H1 (cell line): ENCODE results near the gene BSND. TPM values are rescaled to one million over a fixed set of nuclear protein-coding genes. Genes with fewer than 3 reads are reported as not detected.

Source experiments
- CTCF ChIA-PET: fragments of 300-600 bp; sonication (Branson Sonifier 250); formaldehyde crosslinking; loops from one replicate; lab custom pipeline; 2021; ENCODE audit not compliant: partially characterized antibody; lab: Charles Lee
- POLR2A ChIA-PET: fragments of 300-600 bp; sonication (Branson Sonifier 250); formaldehyde crosslinking; loops from one replicate; lab custom pipeline; 2021; ENCODE audit warnings: inconsistent platforms; ENCODE audit not compliant: partially characterized antibody; lab: Charles Lee
- DNase-seq, 2 experiments: peaks; one replicate each; pipeline versions ENCODE4 v3.0.0 to v3.0.0-alpha.2; 2010 to 2022; ENCODE audit warnings: low spot score in 2 of 2, low read depth in 1 of 2, mixed read lengths in 1 of 2
- FAIRE-seq: peaks from 2 replicates; lab custom pipeline; 2011; peaks lifted over from hg19 to GRCh38; lab: Jason Lieb, UNC
- H2AFZ ChIP-seq: 2 replicates; pipeline ENCODE4 v1.8.1; 2012; ENCODE audit warnings: low read length, inconsistent platforms
- H2AK5ac ChIP-seq: 2 replicates; pipeline ENCODE4 v1.6.1; 2013; ENCODE audit warnings: low read depth, low read length
- H2BK120ac ChIP-seq: replicated peaks from 2 replicates; pipeline ENCODE3; 2013; ENCODE audit warnings: low read depth, low read length, inconsistent platforms
- H2BK12ac ChIP-seq: 2 replicates; pipeline ENCODE4 v1.6.1; 2013; ENCODE audit warnings: low read depth, low read length
- H2BK15ac ChIP-seq: 2 replicates; pipeline ENCODE4 v1.6.1; 2013; ENCODE audit warnings: low read length
- H2BK20ac ChIP-seq: 2 replicates; pipeline ENCODE4 v1.6.1; 2013; ENCODE audit warnings: low read length
- H2BK5ac ChIP-seq: 2 replicates; pipeline ENCODE4 v1.6.1; 2013; ENCODE audit warnings: low read depth, low read length
- H3K14ac ChIP-seq: 2 replicates; pipeline ENCODE4 v1.6.1; 2013; ENCODE audit warnings: inconsistent platforms; ENCODE audit not compliant: insufficient read length
- H3K18ac ChIP-seq: 2 replicates; pipeline ENCODE4 v1.6.1; 2013; ENCODE audit warnings: low read length; ENCODE audit errors: extremely low read depth
- H3K23ac ChIP-seq: 2 replicates; pipeline ENCODE4 v1.6.1; 2013; ENCODE audit warnings: inconsistent platforms; ENCODE audit not compliant: insufficient read length
- H3K23me2 ChIP-seq: 2 replicates; pipeline ENCODE4 v1.6.1; 2013; ENCODE audit warnings: low read depth, low read length
- H3K27ac ChIP-seq: 2 replicates; pipeline ENCODE4 v1.6.1; 2011; ENCODE audit warnings: low read depth, low read length, inconsistent platforms
- H3K27me3 ChIP-seq, 4 experiments: replicated peaks in 1 of 4; 1 replicate in 1 of 4; 2 replicates in 3 of 4; pipeline versions ENCODE4 v1.6.1 to v1.8.1; 2011 to 2013; ENCODE audit warnings: low read length in 3 of 4, mild to moderate bottlenecking in 3 of 4, inconsistent platforms in 2 of 4, mixed read lengths in 2 of 4, moderate library complexity in 1 of 4; ENCODE audit not compliant: control insufficient read depth in 3 of 4, insufficient read depth in 3 of 4; ENCODE audit errors: extremely low read depth in 1 of 4
- H3K36me3 ChIP-seq, 4 experiments: 2 replicates each; pipeline versions ENCODE4 v1.6.1 to v1.8.1; 2011 to 2013; ENCODE audit warnings: mild to moderate bottlenecking in 4 of 4, low read length in 3 of 4, moderate library complexity in 2 of 4, control low read depth in 1 of 4, inconsistent platforms in 1 of 4; ENCODE audit not compliant: insufficient read depth in 4 of 4, control insufficient read depth in 2 of 4
- H3K4ac ChIP-seq: replicated peaks from 2 replicates; pipeline ENCODE3; 2013; ENCODE audit warnings: low read length, low read depth, mixed read lengths, inconsistent platforms; ENCODE audit not compliant: insufficient read length
- H3K4me1 ChIP-seq, 4 experiments: replicated peaks in 1 of 4; 1 replicate in 1 of 4; 2 replicates in 3 of 4; pipeline versions ENCODE4 v1.6.1 to v1.8.1; 2011 to 2013; ENCODE audit warnings: low read length in 3 of 4, inconsistent platforms in 2 of 4, mixed read lengths in 1 of 4; ENCODE audit not compliant: insufficient read depth in 4 of 4, control insufficient read depth in 3 of 4
- H3K4me2 ChIP-seq, 2 experiments: 2 replicates each; pipeline versions ENCODE4 v1.6.1 to v1.8.1; 2011 to 2013; ENCODE audit warnings: low read depth in 2 of 2, low read length in 2 of 2, control low read depth in 1 of 2, inconsistent platforms in 1 of 2, mild to moderate bottlenecking in 1 of 2; ENCODE audit not compliant: insufficient read depth in 1 of 2
- H3K4me3 ChIP-seq, 4 experiments: fragments of 200-600, 300-600 bp in 1 of 4; sonication (generic), shearing (Covaris generic), sonication (Bioruptor Twin) in 1 of 4; 2 replicates each; pipeline versions ENCODE4 v1.5.1 to v1.8.1; 2011 to 2016; ENCODE audit warnings: low read length in 4 of 4, low read depth in 3 of 4, control low read depth in 2 of 4, inconsistent platforms in 2 of 4, mild to moderate bottlenecking in 2 of 4, mixed read lengths in 1 of 4, moderate library complexity in 1 of 4; ENCODE audit not compliant: insufficient read depth in 2 of 4; ENCODE audit errors: extremely low read depth in 1 of 4
- H3K56ac ChIP-seq: replicated peaks from 2 replicates; pipeline ENCODE3; 2013; ENCODE audit warnings: low read depth, mild to moderate bottlenecking, mixed read lengths, low read length, inconsistent platforms; ENCODE audit not compliant: insufficient read length
- H3K79me1 ChIP-seq: 2 replicates; pipeline ENCODE4 v1.6.1; 2013; ENCODE audit warnings: low read depth, low read length, control low read depth
- H3K79me2 ChIP-seq, 2 experiments: 2 replicates each; pipeline versions ENCODE4 v1.6.1 to v1.8.1; 2012 to 2013; ENCODE audit warnings: low read length in 2 of 2, mild to moderate bottlenecking in 2 of 2, inconsistent platforms in 1 of 2; ENCODE audit not compliant: insufficient read depth in 2 of 2, control insufficient read depth in 1 of 2
- H3K9ac ChIP-seq, 4 experiments: replicated peaks in 1 of 4; 1 replicate in 1 of 4; 2 replicates in 3 of 4; pipeline versions ENCODE4 v1.6.1 to v1.8.1; 2011 to 2013; ENCODE audit warnings: low read depth in 3 of 4, low read length in 3 of 4, control low read depth in 2 of 4, mild to moderate bottlenecking in 2 of 4, moderate library complexity in 2 of 4, inconsistent platforms in 1 of 4; ENCODE audit errors: extremely low read depth in 1 of 4
- H3K9me3 ChIP-seq, 2 experiments: 2 replicates each; pipeline versions ENCODE4 v1.6.1 to v1.8.1; 2012 to 2013; ENCODE audit warnings: mild to moderate bottlenecking in 2 of 2, moderate library complexity in 2 of 2, control low read depth in 1 of 2, inconsistent platforms in 1 of 2, low read depth in 1 of 2, low read length in 1 of 2, mixed read lengths in 1 of 2; ENCODE audit not compliant: insufficient read depth in 2 of 2
- H4K20me1 ChIP-seq, 2 experiments: replicated peaks in 1 of 2; 2 replicates each; pipeline versions ENCODE3 to v1.8.1; 2011 to 2013; ENCODE audit warnings: inconsistent platforms in 2 of 2, low read length in 2 of 2, mild to moderate bottlenecking in 1 of 2; ENCODE audit not compliant: insufficient read depth in 2 of 2, control insufficient read depth in 1 of 2
- H4K5ac ChIP-seq: 2 replicates; pipeline ENCODE4 v1.6.1; 2013; ENCODE audit warnings: low read length, low read depth, mixed read lengths, inconsistent platforms; ENCODE audit not compliant: insufficient read length
- H4K8ac ChIP-seq: 2 replicates; pipeline ENCODE4 v1.8.0; 2013; ENCODE audit warnings: mild to moderate bottlenecking, moderate library complexity, low read length, inconsistent platforms; ENCODE audit not compliant: insufficient read depth; ENCODE audit errors: extremely low read depth
- H4K91ac ChIP-seq: replicated peaks from 2 replicates; pipeline ENCODE3; 2013; ENCODE audit warnings: low read length, mixed read lengths, inconsistent platforms; ENCODE audit not compliant: insufficient read length
- JUND ChIP-seq: IDR thresholded peaks from 2 replicates; pipeline ENCODE4 v1.6.1; 2011; ENCODE audit warnings: mild to moderate bottlenecking, improper control_type of control experiment, low read length
- NRF1 ChIP-seq: IDR thresholded peaks from 2 replicates; pipeline ENCODE4 v1.6.1; 2011; ENCODE audit warnings: mild to moderate bottlenecking, low read depth, low read length, improper control_type of control experiment
- RXRA ChIP-seq: IDR thresholded peaks from 2 replicates; pipeline ENCODE4 v1.6.1; 2011; ENCODE audit warnings: low read depth, mild to moderate bottlenecking, low read length, moderate library complexity; ENCODE audit not compliant: insufficient read depth
- WGBS, 2 experiments: shearing (Covaris generic) in 1 of 2; methylation state at CpG; one replicate each; pipeline versions ENCODE4 v1.1.6 to v1.1.7; 2013 to 2015; ENCODE audit warnings: low lambda C conversion rate in 2 of 2, mixed read lengths in 2 of 2, inconsistent platforms in 1 of 2, low coverage in 1 of 2, missing lambda C conversion rate in 1 of 2; ENCODE audit not compliant: insufficient replicate concordance in 2 of 2, insufficient coverage in 1 of 2, insufficient read length in 1 of 2; ENCODE audit errors: extremely low coverage in 1 of 2, missing lambda C conversion rate in 1 of 2; 5-methylcytosine and 5-hydroxymethylcytosine counted together
- polyA plus RNA-seq, 7 experiments: library from polyadenylated mRNA; depleted of rRNA in 3 of 7; stranded (reverse) in 5 of 7; unstranded in 2 of 7; fragments of >200 nt in 5 of 7; fragments of 200-250 nt in 2 of 7; gene quantifications; 1 replicate in 5 of 7; 2 replicates in 1 of 7; 4 replicates in 1 of 7; pipeline versions ENCODE4 v1.2.1 to v1.2.3, GENCODE V29; 2011 to 2013; ENCODE audit warnings: missing spikeins in 2 of 7, mixed read lengths in 2 of 7
- total RNA-seq: library from RNA; stranded (reverse); fragmentation: NEBNext Ultra II Directional; extraction: Animal tissue kit (Norgen Biotek cat#: 25700); gene quantifications from 2 replicates; pipeline ENCODE4 v1.2.1, GENCODE V29; 2021

BSND gene
- total and polyA plus RNA-seq, 2 of the 8 experiments (the other 6 are each of a cell fraction or from before 2014, with no cell fraction given) = 0.43 to 0.68 TPM

- Histone ChIP-seq H2AFZ (no peak overlapping the region), H2BK20ac (no peak overlapping the region), H2BK120ac (no peak overlapping the region), H3K9ac (no peak overlapping the region), H4K20me1 (peaks cover 0 to 41% of the 10 kb centered on the region in 2 experiments), H3K36me3 (peaks cover 0 to 17% (median 0%) of the 10 kb centered on the region in 4 experiments; a peak in 1 of 8 replicates), H3K23me2 (peaks cover 3% of the 10 kb centered on the region; the same call in 1 of the 2 replicates), H3K4me3 (no peak overlapping the region), H3K79me2 (peaks cover 6 to 16% of the 10 kb centered on the region in 2 experiments; a peak in 2 of 4 replicates), H3K56ac (no peak overlapping the region), H4K91ac (no peak overlapping the region), H2AK5ac (no peak overlapping the region), H3K23ac (no peak overlapping the region), H2BK5ac (no peak overlapping the region), H4K5ac (no peak overlapping the region), H2BK12ac (no peak overlapping the region), H2BK15ac (no peak overlapping the region), H3K9me3 (no peaks in the 10 kb centered on the region), H3K79me1 (no peaks in the 10 kb centered on the region; the same call in none of the 2 replicates), H3K18ac (no peak overlapping the region), H3K4ac (no peak overlapping the region), H3K4me1 (peaks cover 0 to 4% (median 3%) of the 10 kb centered on the region in 4 experiments; a peak in 4 of 7 replicates), H3K14ac (no peak overlapping the region), H3K27ac (no peak overlapping the region), H4K8ac (no peak overlapping the region), H3K4me2 (no peak overlapping the region), H3K27me3 (peaks cover 0 to 10% (median 9%) of the 10 kb centered on the region in 4 experiments; a peak in 5 of 7 replicates)
- DNase-seq (no peak), FAIRE-seq (no peak)
- TF ChIP-seq JUND (no peak), NRF1 (no peak), RXRA (no peak)
- POLR2A ChIA-PET = no interaction called here
- CTCF ChIA-PET = interaction anchor here (0.7 to 2.1 kb wide), 5 partner anchors 13 to 100 kb away, joined by 3 to 6 read pairs (median 4); no protein-coding TSS in a partner anchor
- WGBS, 2 experiments = 98% methylated on average over 10 of the region's 10 CpGs; no CpG with 5 or more reads in 1 of the 2 experiments
Observed at GRCh38 chr1:55045430-55045829, 46.7 kb downstream of the BSND start.
